GM12872 (cell line): ENCODE data around the gene TREH.

Experiments used
- CTCF ChIP-seq: IDR thresholded peaks from 3 replicates; pipeline ENCODE4 v1.5.1; 2011; ENCODE audit warnings: low read depth, mild to moderate bottlenecking, low read length, moderate library complexity; ENCODE audit not compliant: insufficient read depth

The TREH gene

GRCh38 chr11:118659953-118660680, 19.3 kb downstream of the TREH start:
- no peak for TF ChIP-seq CTCF

- peak; percentile 91 for TF ChIP-seq CTCF
These were observed 20.0 kb downstream of the TREH start for GRCh38 chr11:118659314-118659952.

- TF ChIP-seq CTCF, result no peak; the same call in 2 of the 3 replicates
These were observed 20.8 kb downstream of the TREH start for GRCh38 chr11:118658429-118659313.

GRCh38 chr11:118657709-118658428, 21.6 kb downstream of the TREH start:
- no peak for TF ChIP-seq CTCF

- TF ChIP-seq CTCF, result no peak
These were observed 22.2 kb downstream of the TREH start for GRCh38 chr11:118657238-118657637.

- TF ChIP-seq CTCF, result no peak
These were observed 22.8 kb downstream of the TREH start for GRCh38 chr11:118656563-118657165.
